Ascending aorta (tissue), 2 donors: ENCODE data around the gene FGF22. TPM values are rescaled to one million over a fixed set of nuclear protein-coding genes. Genes with fewer than 3 reads are reported as not detected.

Experiments
- DNase-seq, 2 donors: peaks; one replicate each; pipeline ENCODE4 v3.0.0-alpha.2; 2019; ENCODE audit warnings: low spot score in 2 of 2
- H3K27ac ChIP-seq, 2 donors: fragments of 200-600 bp; sonication (generic); one replicate each; pipeline ENCODE4 v1.5.1; 2016 to 2017; ENCODE audit warnings: mild to moderate bottlenecking in 1 of 2
- H3K27me3 ChIP-seq: fragments of 200-600 bp; sonication (generic); one replicate; pipeline ENCODE4 v1.5.1; 2017
- H3K36me3 ChIP-seq, 2 donors: fragments of 200-600 bp; sonication (generic); one replicate each; pipeline ENCODE4 v1.5.1; 2016
- H3K4me1 ChIP-seq, 2 donors: fragments of 200-600 bp; sonication (generic); one replicate each; pipeline ENCODE4 v1.5.1; 2016 to 2017; ENCODE audit warnings: mild to moderate bottlenecking in 1 of 2
- H3K4me3 ChIP-seq, 2 donors: fragments of 200-600 bp; sonication (generic); one replicate each; pipeline ENCODE4 v1.5.1; 2016 to 2017; ENCODE audit warnings: mild to moderate bottlenecking in 1 of 2
- H3K9me3 ChIP-seq, 2 donors: fragments of 200-600 bp; sonication (generic); one replicate each; pipeline ENCODE4 v1.5.1; 2016
- CTCF ChIP-seq, 3 experiments: fragments of 200-600 bp in 2 of 3; fragments of 450-650 bp in 1 of 3; sonication (generic) in 2 of 3; IDR thresholded peaks; one replicate each; pipeline ENCODE4 v1.5.1; 2016 to 2019; ENCODE audit warnings: antibody characterized with exemption in 3 of 3, mild to moderate bottlenecking in 1 of 3, moderate library complexity in 1 of 3
- intact Hi-C: fragments of 100-400 bp; cut with DNase I; formaldehyde crosslinking; loops from one replicate; pipeline ENCODE4 v1.15.1; 2023
- total RNA-seq: library from RNA; depleted of rRNA; stranded (reverse); fragments of >200 nt; gene quantifications from one replicate; pipeline ENCODE4 v1.1.0, GENCODE V29; 2016

FGF22 gene
- total RNA-seq, 1 donor from 2014 or later, result not detected

- intact Hi-C loops, result no loop called here
- Histone ChIP-seq H3K4me1 (no peaks in the 10 kb centered on the region), H3K27ac (no peak overlapping the region), H3K36me3 (peaks cover 65 to 66% of the 10 kb centered on the region in 2 donors), H3K9me3 (no peaks in the 10 kb centered on the region), H3K4me3 (no peak overlapping the region), H3K27me3 (no peaks in the 10 kb centered on the region)
- DNase-seq, result no peak
- no peak for TF ChIP-seq CTCF (IDR thresholded peaks at IDR 0.05)
Observed at GRCh38 chr19:646779-647565, 7.3 kb downstream of the FGF22 start.

GRCh38 chr19:647566-648284 is 8.0 kb downstream of the FGF22 start:
- Histone ChIP-seq H3K36me3 (peaks cover 73% of the 10 kb centered on the region in 2 donors), H3K9me3 (no peaks in the 10 kb centered on the region), H3K4me3 (no peak overlapping the region), H3K27ac (no peak overlapping the region), H3K4me1 (no peaks in the 10 kb centered on the region), H3K27me3 (no peaks in the 10 kb centered on the region)
- intact Hi-C loops, result no loop called here
- DNase-seq, result no peak
- TF ChIP-seq CTCF (IDR thresholded peaks at IDR 0.05), result no peak

GRCh38 chr19:648305-648704 is 8.6 kb downstream of the FGF22 start:
- Histone ChIP-seq H3K9me3 (no peaks in the 10 kb centered on the region), H3K27me3 (no peaks in the 10 kb centered on the region), H3K4me3 (no peak overlapping the region), H3K4me1 (no peaks in the 10 kb centered on the region), H3K27ac (no peak overlapping the region), H3K36me3 (peaks cover 77 to 79% of the 10 kb centered on the region in 2 donors)
- intact Hi-C loops, result no loop called here
- no peak for TF ChIP-seq CTCF (IDR thresholded peaks at IDR 0.05)
- DNase-seq, result no peak

- DNase-seq, result no peak
- Histone ChIP-seq H3K36me3 (peaks cover 84 to 87% of the 10 kb centered on the region in 2 donors), H3K9me3 (no peaks in the 10 kb centered on the region), H3K4me3 (no peak overlapping the region), H3K27ac (no peak overlapping the region), H3K27me3 (no peaks in the 10 kb centered on the region), H3K4me1 (no peaks in the 10 kb centered on the region)
- intact Hi-C loops, result no loop called here
- no peak for TF ChIP-seq CTCF (IDR thresholded peaks at IDR 0.05)
Observed at GRCh38 chr19:648904-649801, 9.5 kb downstream of the FGF22 start.

- Histone ChIP-seq H3K27ac (no peak overlapping the region), H3K27me3 (no peaks in the 10 kb centered on the region), H3K9me3 (no peaks in the 10 kb centered on the region), H3K36me3 (peaks cover 85 to 89% of the 10 kb centered on the region in 2 donors), H3K4me3 (no peak overlapping the region), H3K4me1 (no peaks in the 10 kb centered on the region)
- no peak for DNase-seq
- intact Hi-C loops, result no loop called here
- no peak for TF ChIP-seq CTCF (IDR thresholded peaks at IDR 0.05)
Observed at GRCh38 chr19:650121-650520, 10.4 kb downstream of the FGF22 start.
